ENCODE data around the gene DKK2.

DKK2 gene

GRCh38 chr4:107046261-107046660 is 10.1 kb upstream of the DKK2 start:
- no peaks in the 10 kb centered on the region for H3K9me3 ChIP-seq (ENCODE audit: severe bottlenecking)
- H3K27me3 ChIP-seq (ENCODE audit: insufficient read depth, low read depth, severe bottlenecking), result no peaks in the 10 kb centered on the region
- no peak for TF ChIP-seq CTCF (IDR thresholded peaks at IDR 0.05; ENCODE audit: low read depth, low read length)
- no peak for DNase-seq
- H3K27ac ChIP-seq, result no peak overlapping the region
- H3K4me3 ChIP-seq (ENCODE audit: low read depth, low read length), result no peak overlapping the region
- no peaks in the 10 kb centered on the region for H3K36me3 ChIP-seq

GRCh38 chr4:107044170-107044569 is 8.1 kb upstream of the DKK2 start:
- peak; percentile 16 for DNase-seq
- no peaks in the 10 kb centered on the region for H3K27me3 ChIP-seq (ENCODE audit: insufficient read depth, low read depth, severe bottlenecking)
- H3K27ac ChIP-seq, result no peak overlapping the region
- TF ChIP-seq CTCF (IDR thresholded peaks at IDR 0.05; ENCODE audit: low read depth, low read length), result peak; percentile 33
- no peak overlapping the region for H3K4me3 ChIP-seq (ENCODE audit: low read depth, low read length)
- H3K9me3 ChIP-seq (ENCODE audit: severe bottlenecking), result no peaks in the 10 kb centered on the region
- H3K36me3 ChIP-seq, result no peaks in the 10 kb centered on the region

GRCh38 chr4:107037199-107037584 is 1.1 kb upstream of the DKK2 start:
- Histone ChIP-seq H3K27ac (no peak overlapping the region), H3K27me3 (ENCODE audit: insufficient read depth, low read depth, severe bottlenecking) (peaks cover 29% of the 10 kb centered on the region), H3K9me3 (ENCODE audit: severe bottlenecking) (no peaks in the 10 kb centered on the region), H3K4me3 (ENCODE audit: low read depth, low read length) (peak overlapping the region; percentile 61), H3K36me3 (no peaks in the 10 kb centered on the region)
- DNase-seq, result peak; percentile 75
- peak; percentile 95 for TF ChIP-seq CTCF (IDR thresholded peaks at IDR 0.05; ENCODE audit: low read depth, low read length)

GRCh38 chr4:107036584-107037198 is 578 bp upstream of the DKK2 start:
- Histone ChIP-seq H3K27me3 (ENCODE audit: insufficient read depth, low read depth, severe bottlenecking) (peaks cover 29% of the 10 kb centered on the region), H3K9me3 (ENCODE audit: severe bottlenecking) (no peaks in the 10 kb centered on the region), H3K4me3 (ENCODE audit: low read depth, low read length) (peak overlapping the region; percentile 61), H3K36me3 (no peaks in the 10 kb centered on the region), H3K27ac (no peak overlapping the region)
- DNase-seq, result peak; percentile 13
- TF ChIP-seq CTCF (IDR thresholded peaks at IDR 0.05; ENCODE audit: low read depth, low read length), result no peak

- no peaks in the 10 kb centered on the region for H3K9me3 ChIP-seq (ENCODE audit: severe bottlenecking)
- H3K36me3 ChIP-seq, result no peaks in the 10 kb centered on the region
- peak; percentile 44 for DNase-seq
- no peak for TF ChIP-seq CTCF (IDR thresholded peaks at IDR 0.05; ENCODE audit: low read depth, low read length)
- H3K27ac ChIP-seq, result no peak overlapping the region
- H3K4me3 ChIP-seq (ENCODE audit: low read depth, low read length), result peak overlapping the region; percentile 61
- H3K27me3 ChIP-seq (ENCODE audit: insufficient read depth, low read depth, severe bottlenecking), result peaks cover 29% of the 10 kb centered on the region
Measured at GRCh38 chr4:107034996-107035818, 906 bp downstream of the DKK2 start.

Data from WERI-Rb-1 (cell line).